Fibroblast of pulmonary artery (primary cell): ENCODE measurements around the gene ABCA2.

Experiments
- DNase-seq: peaks from one replicate; pipeline ENCODE4 v3.0.0-alpha.2; 2010; ENCODE audit warnings: low read depth
- H3K4me3 ChIP-seq: replicated peaks from 2 replicates; pipeline ENCODE4 v1.5.1; 2011; ENCODE audit warnings: low read depth, mild to moderate bottlenecking, control low read depth, low read length, moderate library complexity
- TF ChIP-seq, protein P1 (sequence below): IDR thresholded peaks from 2 replicates; pipeline ENCODE4 v1.5.1; 2011; ENCODE audit warnings: mild to moderate bottlenecking, control low read depth, low read length, inconsistent platforms; ENCODE audit errors: missing control alignments

ABCA2 gene

GRCh38 chr9:136957461-136957860, 70.6 kb downstream of the ABCA2 start:
- no peak for DNase-seq
- no peak overlapping the region for H3K4me3 ChIP-seq
- TF ChIP-seq, protein P1, sequence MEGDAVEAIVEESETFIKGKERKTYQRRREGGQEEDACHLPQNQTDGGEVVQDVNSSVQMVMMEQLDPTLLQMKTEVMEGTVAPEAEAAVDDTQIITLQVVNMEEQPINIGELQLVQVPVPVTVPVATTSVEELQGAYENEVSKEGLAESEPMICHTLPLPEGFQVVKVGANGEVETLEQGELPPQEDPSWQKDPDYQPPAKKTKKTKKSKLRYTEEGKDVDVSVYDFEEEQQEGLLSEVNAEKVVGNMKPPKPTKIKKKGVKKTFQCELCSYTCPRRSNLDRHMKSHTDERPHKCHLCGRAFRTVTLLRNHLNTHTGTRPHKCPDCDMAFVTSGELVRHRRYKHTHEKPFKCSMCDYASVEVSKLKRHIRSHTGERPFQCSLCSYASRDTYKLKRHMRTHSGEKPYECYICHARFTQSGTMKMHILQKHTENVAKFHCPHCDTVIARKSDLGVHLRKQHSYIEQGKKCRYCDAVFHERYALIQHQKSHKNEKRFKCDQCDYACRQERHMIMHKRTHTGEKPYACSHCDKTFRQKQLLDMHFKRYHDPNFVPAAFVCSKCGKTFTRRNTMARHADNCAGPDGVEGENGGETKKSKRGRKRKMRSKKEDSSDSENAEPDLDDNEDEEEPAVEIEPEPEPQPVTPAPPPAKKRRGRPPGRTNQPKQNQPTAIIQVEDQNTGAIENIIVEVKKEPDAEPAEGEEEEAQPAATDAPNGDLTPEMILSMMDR: no peak
